ENCODE measurements around the gene JADE2.

The JADE2 gene

DNA sequence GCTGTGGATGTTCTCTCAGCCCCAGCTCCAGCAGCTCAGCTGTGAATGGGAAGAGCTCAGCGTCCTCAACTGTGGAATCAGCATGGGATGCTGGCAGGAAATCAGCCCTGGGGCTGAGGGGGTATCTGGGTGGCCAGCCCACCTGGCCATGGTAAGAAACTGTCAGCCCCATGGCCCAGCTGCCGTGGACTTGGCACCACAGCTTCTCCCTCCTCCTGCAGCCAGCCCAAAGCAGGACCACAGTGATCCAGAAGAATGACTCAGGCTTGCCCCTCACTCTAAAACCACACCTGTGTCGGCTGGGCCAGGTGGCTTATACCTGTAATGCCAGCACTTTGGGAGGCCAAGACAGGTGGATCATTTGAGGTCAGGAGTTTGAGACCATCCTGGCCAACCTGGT lies 59.2 kb downstream of the JADE2 start:
- TF ChIP-seq GATA3 (IDR thresholded peaks at IDR 0.05; ENCODE audit: low read depth, low read length) (no peak), GATA2 (IDR thresholded peaks at IDR 0.05; ENCODE audit: low read depth, low read length) (no peak)

DNA sequence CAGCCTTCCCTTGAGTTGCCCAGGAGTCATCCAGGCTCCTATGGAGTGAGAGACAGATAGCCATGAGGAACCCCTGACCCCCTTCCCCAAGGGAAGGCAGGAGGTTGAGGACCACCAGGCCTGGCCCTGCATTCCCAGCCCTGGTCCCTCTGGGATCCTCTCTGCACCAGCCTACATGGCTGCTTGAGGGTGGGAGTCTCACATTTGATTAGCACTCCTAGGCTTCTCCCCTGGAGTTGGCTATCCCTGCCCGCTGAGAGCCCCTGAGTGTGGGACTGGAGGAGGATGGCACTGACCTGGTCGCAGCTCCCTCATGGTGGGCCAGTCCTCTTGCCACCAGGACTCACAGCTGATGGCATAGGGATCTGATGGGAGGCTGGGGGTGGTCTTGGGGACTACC lies 60.5 kb downstream of the JADE2 start:
- no peak for TF ChIP-seq GATA3 (IDR thresholded peaks at IDR 0.05; ENCODE audit: low read depth, low read length)
- TF ChIP-seq GATA2 (IDR thresholded peaks at IDR 0.05; ENCODE audit: low read depth, low read length): no peak

DNA sequence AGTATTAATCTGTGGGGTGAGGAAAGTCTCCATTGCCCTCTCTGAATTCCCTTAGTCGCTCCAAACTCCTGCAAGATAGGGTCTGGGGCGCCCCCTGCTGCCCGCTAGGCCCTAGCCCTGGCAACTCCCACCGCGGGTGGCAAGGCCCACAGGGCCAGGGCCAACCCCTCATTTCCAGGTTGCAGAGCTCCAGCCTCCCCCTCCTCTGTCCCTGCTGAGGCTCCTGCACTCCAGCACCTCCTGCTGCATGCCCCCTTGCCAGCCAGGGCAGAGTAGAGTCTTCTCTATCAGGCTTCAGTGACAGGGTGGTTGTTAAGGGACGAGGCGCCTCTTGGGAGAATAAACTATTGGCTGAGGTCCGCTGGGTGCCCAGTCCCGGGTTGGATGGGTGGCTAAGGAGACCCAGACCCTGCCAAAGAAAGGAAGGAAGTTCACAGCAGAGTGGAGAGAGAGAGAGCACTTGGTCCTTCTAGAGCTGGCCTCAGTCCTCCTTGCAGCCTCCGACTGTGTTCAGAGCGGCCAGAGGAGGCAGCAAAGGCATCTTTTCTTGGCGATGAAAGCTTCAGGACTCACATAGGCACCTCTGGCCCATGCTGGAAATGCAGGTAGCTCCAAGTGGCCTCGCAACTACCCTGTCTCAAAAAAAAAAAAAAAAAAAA lies 61.5 kb downstream of the JADE2 start:
- TF ChIP-seq GATA2 (IDR thresholded peaks at IDR 0.05; ENCODE audit: low read depth, low read length) (no peak), GATA3 (IDR thresholded peaks at IDR 0.05; ENCODE audit: low read depth, low read length) (no peak)

GRCh38 chr5:134590992-134591659 lies 65.7 kb downstream of the JADE2 start:
- no peak for TF ChIP-seq GATA2 (IDR thresholded peaks at IDR 0.05; ENCODE audit: low read depth, low read length)
- no peak for TF ChIP-seq GATA3 (IDR thresholded peaks at IDR 0.05; ENCODE audit: low read depth, low read length)

DNA sequence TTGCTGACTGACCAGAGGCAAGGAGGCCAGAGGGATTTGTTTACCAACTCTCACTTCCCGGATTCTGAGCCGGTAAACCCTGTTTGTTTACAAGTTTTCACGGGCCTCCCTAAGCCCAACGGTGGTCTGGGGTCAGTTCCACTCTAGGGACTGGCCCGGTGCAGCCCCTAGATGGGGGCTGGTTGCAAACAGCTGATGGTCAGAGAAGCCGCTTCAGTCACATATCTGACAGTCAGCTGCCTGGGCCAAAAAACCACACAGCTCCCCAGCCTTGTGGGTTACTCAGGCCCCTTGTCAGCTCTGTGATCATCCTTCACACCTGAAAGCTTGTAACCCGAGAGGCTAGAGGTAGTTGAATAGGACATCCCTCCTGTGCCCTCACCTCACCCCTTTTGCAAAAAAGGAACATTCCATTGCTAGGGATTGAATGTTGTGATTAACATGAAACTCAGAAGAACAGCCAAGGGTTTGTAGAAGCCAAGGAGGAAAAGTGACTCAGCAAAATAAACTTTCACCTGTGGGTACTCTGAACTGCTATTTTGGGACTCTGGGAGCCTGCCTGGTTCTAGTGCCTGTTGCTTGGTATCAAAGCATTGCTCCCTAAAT lies 66.8 kb downstream of the JADE2 start:
- TF ChIP-seq GATA3 (IDR thresholded peaks at IDR 0.05; ENCODE audit: low read depth, low read length) (no peak), GATA2 (IDR thresholded peaks at IDR 0.05; ENCODE audit: low read depth, low read length) (no peak)

- TF ChIP-seq GATA3 (IDR thresholded peaks at IDR 0.05; ENCODE audit: low read depth, low read length): no peak
- TF ChIP-seq GATA2 (IDR thresholded peaks at IDR 0.05; ENCODE audit: low read depth, low read length): no peak
Measured at GRCh38 chr5:134594336-134594735, 68.9 kb downstream of the JADE2 start.

GRCh38 chr5:134594797-134595457 lies 69.5 kb downstream of the JADE2 start:
- TF ChIP-seq GATA2 (IDR thresholded peaks at IDR 0.05; ENCODE audit: low read depth, low read length): no peak
- no peak for TF ChIP-seq GATA3 (IDR thresholded peaks at IDR 0.05; ENCODE audit: low read depth, low read length)

DNA sequence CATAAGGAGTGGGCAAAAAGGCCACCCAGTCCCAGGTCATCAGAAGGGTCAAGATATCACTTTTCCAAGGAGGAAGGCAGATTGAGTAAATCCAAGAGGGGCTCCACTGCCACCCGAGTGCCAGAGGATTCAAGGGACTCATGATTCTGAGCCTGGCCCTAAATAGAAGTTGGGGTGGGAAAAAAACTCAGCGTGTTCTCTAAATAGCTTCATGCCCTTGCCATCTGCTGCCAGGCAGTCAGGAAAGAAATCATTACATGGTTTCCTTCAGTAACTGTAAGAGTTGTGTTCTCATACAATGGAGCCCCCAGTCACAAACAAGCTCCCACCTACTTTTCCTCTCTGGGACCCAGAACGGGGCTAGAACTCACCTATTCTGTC lies 70.0 kb downstream of the JADE2 start:
- TF ChIP-seq GATA2 (IDR thresholded peaks at IDR 0.05; ENCODE audit: low read depth, low read length): no peak
- no peak for TF ChIP-seq GATA3 (IDR thresholded peaks at IDR 0.05; ENCODE audit: low read depth, low read length)

DNA sequence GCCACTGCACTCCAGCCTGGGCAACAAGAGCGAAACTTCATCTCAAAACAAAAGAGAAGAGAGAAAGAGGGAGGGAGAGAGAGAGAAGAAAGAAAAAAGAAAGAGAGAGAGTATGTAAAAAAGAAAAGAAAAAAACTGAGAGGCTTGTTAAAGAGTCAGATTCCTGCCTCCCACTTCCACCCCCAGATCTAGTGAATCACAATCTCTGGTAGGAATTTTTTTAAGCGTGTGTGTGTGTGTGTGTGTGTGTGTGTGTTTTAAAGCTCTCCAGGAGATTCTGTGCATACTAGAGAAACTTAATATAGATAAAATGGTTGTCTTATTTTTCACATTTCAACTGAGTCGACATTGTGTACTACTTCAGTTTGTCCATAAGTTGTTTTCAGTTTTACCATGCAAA lies 75.1 kb downstream of the JADE2 start:
- no peak for TF ChIP-seq GATA2 (IDR thresholded peaks at IDR 0.05; ENCODE audit: low read depth, low read length)
- TF ChIP-seq GATA3 (IDR thresholded peaks at IDR 0.05; ENCODE audit: low read depth, low read length): no peak

- TF ChIP-seq GATA2 (IDR thresholded peaks at IDR 0.05; ENCODE audit: low read depth, low read length): no peak
- TF ChIP-seq GATA3 (IDR thresholded peaks at IDR 0.05; ENCODE audit: low read depth, low read length): no peak
Measured at GRCh38 chr5:134603059-134603458, 77.6 kb downstream of the JADE2 start.

GRCh38 chr5:134604908-134605307 lies 79.4 kb downstream of the JADE2 start:
- TF ChIP-seq GATA2 (IDR thresholded peaks at IDR 0.05; ENCODE audit: low read depth, low read length): no peak
- TF ChIP-seq GATA3 (IDR thresholded peaks at IDR 0.05; ENCODE audit: low read depth, low read length): no peak

DNA sequence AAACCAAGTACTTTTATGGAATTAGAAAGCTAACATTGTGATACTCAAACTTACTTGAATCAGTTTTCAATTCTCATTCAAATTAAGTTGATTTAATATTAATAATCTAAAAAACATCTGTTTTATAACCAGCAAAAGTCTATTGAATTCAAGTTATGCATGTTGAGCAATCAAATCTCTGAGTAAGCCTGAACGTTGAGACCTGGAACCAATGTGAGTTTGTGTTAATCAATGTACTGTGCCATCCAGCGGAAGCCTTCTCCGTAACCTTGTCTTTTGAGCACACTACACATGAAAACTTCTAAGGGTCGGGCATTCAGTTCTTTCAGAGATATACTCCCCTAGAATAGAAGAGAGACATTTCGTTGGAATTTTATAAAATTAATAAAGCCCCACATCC lies 81.3 kb downstream of the JADE2 start:
- no peak for TF ChIP-seq GATA2 (IDR thresholded peaks at IDR 0.05; ENCODE audit: low read depth, low read length)

DNA sequence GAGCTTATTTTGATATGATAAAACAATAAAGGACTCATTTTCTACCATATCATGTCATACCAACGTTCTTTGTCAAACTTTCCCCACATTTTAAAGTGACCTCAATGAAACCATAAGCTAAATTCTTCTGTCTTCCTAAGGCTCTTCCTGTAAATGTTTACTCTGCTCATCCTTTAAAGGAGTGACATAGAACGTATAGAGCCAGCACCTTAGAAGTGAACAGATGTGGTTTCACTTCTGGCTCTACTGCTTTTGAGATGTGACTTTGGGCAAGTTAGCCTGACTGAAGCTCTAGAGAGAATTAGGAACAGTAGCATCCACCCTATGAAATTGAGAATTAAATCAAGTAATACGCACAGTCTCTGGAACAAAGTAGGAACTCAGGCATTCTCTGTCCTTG lies 83.1 kb downstream of the JADE2 start:
- no peak for TF ChIP-seq GATA2 (IDR thresholded peaks at IDR 0.05; ENCODE audit: low read depth, low read length)
- no peak for TF ChIP-seq GATA3 (IDR thresholded peaks at IDR 0.05; ENCODE audit: low read depth, low read length)

DNA sequence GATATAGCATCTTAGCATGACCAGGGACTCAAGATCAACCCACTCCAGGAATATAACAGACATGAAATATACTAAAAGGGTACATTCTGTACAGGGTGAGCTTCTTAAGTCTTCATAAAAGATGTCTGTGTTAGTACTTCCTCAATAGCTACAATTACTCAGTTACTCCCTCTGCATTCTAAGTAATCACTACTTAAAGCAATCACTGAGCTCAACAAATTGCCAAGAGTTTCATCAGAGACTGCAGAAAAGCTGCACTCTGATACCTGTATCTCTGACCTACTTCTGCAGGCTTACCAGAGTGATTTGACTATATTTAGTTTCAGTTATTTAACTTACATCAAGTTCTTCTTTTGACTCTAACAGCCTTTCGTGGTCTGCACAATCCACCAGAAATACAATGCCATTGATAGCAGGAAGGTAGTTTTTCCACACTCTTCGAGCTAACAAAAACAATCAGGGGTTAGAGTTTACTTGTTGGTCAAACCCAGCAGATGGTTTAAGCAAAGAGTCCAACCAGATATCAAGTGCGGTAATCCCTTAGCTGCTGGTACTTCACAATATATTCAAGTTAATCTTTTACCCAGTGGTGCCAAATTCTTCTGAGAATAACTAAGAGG lies 83.9 kb downstream of the JADE2 start:
- TF ChIP-seq GATA3 (IDR thresholded peaks at IDR 0.05; ENCODE audit: low read depth, low read length) (no peak), GATA2 (IDR thresholded peaks at IDR 0.05; ENCODE audit: low read depth, low read length) (no peak)
